ENCODE measurements around the gene MDH1.

The MDH1 gene

DNA sequence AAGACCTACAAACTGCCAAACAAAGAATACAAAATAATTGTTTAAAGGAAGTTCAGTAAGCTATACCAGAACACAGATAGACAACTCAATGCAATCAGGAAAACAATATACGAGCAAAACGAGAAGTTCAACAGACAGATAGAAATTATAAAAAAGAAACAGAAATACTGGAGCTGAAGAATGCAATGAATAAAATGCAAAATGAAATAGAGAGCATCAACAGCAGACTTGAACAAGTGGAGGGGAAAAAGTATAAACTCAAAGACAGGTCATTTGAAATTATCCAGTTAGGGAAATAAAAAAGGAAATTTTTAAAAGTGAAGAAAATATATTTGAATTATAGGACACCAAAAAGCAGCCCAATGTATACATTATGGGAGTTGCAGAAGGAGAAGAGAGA, 43.6 kb downstream of the MDH1 start:
- DNase-seq (ENCODE audit: low read depth): no peak

DNA sequence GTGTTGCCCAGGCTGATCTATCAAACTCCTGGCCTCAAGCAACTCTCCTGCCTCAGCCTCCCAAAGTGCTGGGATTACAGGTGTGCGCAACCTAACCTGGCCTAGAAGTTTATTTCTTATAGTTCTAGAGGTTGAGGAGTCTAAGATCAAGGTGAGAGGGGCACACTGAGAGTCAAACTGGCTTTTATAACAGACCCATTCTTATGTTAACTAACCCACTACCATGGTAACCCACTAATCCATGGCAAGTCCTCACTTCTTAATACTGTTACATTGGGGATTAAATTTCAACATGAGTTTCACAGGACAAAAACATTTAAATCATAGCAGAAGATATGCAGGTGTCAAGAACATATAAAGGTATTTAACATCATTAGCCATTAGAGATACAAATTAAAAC, 50.6 kb downstream of the MDH1 start:
- DNase-seq (ENCODE audit: low read depth): no peak

DNA sequence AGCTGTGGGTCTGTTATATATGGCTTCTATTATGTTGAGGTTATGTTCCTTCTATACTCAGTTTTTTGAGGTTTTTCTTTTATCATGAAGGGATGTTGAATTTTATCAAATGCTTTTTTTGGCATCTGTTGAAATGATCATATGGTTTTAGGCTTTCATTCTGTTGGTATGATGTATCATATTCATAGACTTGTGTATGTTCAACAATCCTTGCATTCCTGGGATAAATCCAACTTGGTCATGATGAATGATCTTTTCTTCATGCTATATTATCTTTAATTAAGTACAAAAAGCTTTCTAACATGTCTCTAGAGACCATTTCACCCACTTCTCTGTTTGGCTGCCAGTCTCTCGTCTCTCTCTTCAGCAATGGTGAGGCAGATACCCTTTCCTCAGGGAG, 54.2 kb downstream of the MDH1 start:
- no peak for DNase-seq (ENCODE audit: low read depth)

DNA sequence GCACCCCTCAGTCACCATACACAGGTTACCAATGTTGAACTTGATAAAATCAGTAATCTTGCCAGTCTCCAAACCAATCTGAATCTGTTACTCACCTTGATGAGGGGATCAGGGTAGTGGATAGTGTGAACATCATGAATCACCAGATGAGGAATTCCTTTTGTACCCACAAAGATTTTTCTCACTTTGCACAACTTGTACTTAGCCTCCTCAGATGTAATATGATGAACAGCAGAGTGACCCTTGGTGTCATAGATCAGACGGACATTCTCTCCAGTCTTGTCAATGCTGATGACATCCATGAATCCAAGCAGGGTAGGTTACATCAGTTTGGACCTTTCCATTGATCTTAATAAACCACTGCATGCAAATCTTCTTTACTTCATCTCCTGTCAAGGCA, 54.7 kb downstream of the MDH1 start:
- peak; percentile 38 for DNase-seq (ENCODE audit: low read depth)

DNA sequence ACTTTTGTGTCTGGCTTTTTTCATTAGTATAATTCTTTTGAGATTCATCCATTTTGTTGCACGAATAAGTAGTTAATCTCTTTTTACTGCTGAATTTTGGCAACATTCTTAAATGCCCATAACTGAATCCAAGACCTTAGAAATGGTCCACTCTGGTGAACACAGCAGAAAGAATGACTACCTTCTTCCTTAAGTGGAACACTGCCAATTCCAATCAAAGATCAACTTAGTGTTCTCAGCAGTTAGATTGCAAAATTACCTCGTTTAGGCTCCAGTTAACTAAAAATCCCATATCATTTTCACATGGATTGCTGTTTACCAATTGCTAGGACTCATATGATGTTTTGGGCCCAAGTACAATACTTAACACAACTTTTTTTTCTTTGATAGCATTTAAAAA, 59.9 kb downstream of the MDH1 start:
- DNase-seq (ENCODE audit: low read depth): no peak

DNA sequence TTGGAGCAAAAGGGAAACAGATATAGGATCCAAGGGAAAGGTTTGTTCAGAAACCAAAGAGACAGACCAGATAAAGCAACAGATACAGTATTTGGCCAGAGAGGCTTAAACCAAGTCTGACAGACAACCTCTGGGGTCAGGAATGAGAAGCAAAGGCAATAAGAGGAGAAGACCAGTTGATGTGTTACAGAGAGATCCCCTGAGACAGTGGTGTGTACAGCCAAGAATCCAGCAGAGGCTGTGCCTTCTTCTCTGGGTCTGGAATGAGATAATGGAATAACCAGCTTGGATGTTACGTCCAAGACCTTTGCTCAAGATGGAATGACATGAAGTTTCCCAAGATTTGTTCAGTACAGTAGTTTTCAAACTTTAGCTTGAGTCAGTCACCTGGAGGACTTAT, 61.1 kb downstream of the MDH1 start:
- no peak for DNase-seq (ENCODE audit: low read depth)

DNA sequence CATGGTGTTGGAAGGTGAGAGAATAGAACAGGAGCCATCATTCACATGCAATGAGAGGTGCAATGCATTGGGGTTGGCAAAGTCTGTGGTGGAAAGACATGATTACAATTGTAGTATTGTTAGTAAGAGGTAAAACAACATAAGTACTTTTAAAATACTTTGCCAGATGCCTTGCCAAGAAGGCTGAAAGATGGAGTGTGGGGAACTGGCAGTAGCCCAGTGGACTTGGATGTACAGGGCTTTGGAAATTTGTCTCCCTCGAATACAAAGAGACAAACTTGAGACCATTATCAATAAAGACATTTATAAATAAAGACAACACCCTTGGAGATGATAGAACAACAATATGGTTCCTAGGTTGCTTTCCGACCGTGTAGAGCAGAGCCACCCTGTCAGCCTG, 62.0 kb downstream of the MDH1 start:
- DNase-seq (ENCODE audit: low read depth): no peak

DNA sequence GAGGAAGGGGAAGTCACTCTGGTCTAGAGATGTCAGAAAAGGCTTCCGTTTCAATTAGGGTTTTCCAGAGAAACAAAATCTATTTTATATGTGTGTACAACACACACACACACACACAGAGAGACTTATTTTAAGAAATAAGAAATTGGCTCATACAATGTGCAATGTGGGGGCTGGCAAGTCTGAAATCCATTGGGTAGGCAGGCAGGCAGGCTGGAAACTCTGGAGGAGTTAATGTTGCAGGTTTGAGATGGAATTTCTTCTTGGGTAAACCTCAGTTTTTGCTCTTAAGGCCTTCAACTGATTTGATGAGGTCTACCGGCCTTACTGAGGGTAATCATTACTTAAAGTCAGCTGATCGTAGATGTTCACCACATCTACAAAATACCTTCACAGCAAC, 62.6 kb downstream of the MDH1 start:
- no peak for DNase-seq (ENCODE audit: low read depth)

DNA sequence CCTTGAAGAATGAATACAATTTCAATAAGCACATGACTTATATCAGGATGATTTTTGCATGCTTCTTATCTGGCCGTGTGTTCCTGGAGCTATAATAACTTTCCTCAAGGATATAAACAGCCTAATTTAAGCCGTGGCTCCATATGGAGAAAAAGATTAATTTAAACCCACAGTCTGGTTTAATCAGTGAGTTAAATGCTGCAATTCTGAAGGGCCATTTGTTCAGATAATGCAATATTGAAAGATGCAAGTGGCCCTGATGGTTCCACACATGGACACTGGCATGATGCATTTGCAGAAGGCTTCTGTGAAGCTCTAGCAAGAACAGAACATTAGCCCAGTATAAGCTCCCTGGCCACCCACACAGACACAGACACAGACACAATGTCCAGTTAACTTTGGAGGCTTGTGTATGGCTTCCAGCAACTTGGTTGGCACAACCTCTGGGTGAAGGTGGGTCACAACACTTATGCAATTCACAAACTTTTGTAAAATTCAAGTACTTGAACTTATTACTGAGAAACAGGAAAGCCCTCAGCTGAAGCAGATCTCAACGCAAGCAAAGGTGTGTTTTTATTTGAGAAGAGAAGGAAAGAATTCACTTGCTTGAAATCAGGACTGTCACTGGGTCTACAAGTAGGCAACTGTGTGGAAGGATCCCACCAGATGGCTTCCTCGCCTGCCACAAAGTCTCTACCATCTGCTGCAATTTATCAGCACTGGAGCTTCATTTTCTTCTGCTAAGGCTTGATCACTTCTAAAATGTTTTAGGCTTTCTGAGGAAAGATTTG, 63.3 kb downstream of the MDH1 start:
- DNase-seq (ENCODE audit: low read depth): no peak

DNA sequence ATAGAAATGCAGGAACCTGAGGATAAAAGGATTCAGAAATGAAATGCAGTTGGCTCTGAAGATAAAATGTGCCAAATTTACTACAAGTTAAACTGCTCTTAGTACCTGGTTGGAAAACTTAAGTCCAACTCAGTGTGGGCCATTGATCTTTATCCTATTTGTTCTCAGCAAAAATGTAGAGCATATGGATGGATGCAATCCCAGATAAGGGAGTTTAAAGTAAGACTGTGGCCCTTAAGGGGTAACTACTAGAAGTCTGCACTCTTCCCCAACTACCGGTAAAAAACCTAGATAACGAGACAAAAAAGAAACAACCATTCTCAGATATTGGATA, 63.9 kb downstream of the MDH1 start:
- no peak for DNase-seq (ENCODE audit: low read depth)

DNA sequence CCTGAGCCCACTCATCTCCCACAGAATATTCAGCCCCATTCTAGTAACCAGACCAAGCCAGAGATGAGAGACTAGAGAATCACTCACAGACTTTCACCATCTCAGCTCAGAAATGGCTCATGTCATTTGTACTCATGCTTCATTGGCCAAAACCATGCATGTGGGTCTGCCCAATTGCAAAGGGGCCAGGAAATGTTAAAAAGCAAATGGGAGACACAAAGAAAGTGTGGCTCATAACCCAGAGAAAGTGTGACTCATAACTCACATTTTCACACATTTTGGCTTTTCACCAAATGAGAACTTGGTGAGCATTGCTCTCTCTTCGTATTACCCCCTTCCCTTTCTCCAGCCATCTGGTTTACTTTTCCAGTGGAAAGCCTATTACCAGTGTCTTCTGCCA, 66.2 kb downstream of the MDH1 start:
- no peak for DNase-seq (ENCODE audit: low read depth)
